Stimulated activated CD8-positive, alpha-beta memory T cell treated with anti-CD3 and anti-CD28 coated beads, Interleukin-4, amount 100 ng/mL, for 1 hour (primary cell): ENCODE measurements around the gene CSPG4.

Experiments used
- DNase-seq, 2 donors: peaks; one replicate each; pipeline ENCODE4 v3.0.0-alpha.2; 2020; ENCODE audit warnings: low read depth in 2 of 2, low spot score in 1 of 2

Gene CSPG4

GRCh38 chr15:75671730-75672602 lies 40.7 kb downstream of the CSPG4 start:
- DNase-seq, result no peak

DNA sequence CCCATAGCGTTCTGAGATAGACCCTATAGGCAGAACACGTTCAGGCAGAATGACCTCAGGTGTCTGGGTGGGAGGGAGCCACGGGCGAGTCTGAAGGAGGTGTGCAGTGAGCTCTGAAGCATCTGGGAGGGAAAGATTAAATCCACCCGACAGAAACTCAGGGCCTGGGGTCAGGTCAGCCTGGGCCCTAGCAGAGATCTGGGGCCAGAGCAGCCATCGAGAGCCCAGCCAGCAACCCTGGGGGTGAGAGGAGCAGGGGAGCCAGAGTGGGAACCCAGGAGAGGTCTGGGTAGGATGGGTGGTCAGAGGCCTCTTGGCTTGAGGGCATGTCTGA lies 42.8 kb downstream of the CSPG4 start:
- DNase-seq, result no peak

- no peak for DNase-seq
These were observed 43.3 kb downstream of the CSPG4 start for GRCh38 chr15:75669191-75669878.

- no peak for DNase-seq
These were observed 45.7 kb downstream of the CSPG4 start for GRCh38 chr15:75666823-75667501.

GRCh38 chr15:75663931-75664421 lies 48.7 kb downstream of the CSPG4 start:
- no peak for DNase-seq

- DNase-seq, result no peak
These were observed 49.7 kb downstream of the CSPG4 start for GRCh38 chr15:75662823-75663519.

DNA sequence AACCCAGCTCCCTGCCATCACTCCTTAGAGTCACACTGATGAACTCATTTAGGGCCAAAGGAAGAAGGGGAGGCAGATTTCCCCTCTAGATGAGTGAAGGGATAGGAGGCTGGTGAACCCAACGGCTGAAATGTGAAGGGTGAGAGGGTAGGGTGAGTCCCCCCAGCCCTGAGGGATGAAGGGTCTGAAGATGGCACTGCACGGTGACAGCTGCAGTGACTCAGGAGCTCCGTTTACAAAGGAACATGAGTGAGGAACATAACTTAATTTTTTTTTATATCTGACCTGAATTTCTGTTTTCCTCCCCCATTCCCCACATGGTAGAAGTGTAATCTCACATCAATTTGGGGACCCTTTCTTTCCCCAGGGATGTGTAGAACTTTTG lies 50.9 kb downstream of the CSPG4 start:
- DNase-seq, result no peak

GRCh38 chr15:75661100-75661755 lies 51.4 kb downstream of the CSPG4 start:
- no peak for DNase-seq

GRCh38 chr15:75659928-75660645 lies 52.6 kb downstream of the CSPG4 start:
- DNase-seq, result no peak

- DNase-seq, result no peak
These were observed 53.4 kb downstream of the CSPG4 start for GRCh38 chr15:75659141-75659771.

- no peak for DNase-seq
These were observed 55.8 kb downstream of the CSPG4 start for GRCh38 chr15:75656813-75657212.

GRCh38 chr15:75656331-75656730 lies 56.3 kb downstream of the CSPG4 start:
- DNase-seq, result no peak

- DNase-seq, result no peak
These were observed 56.7 kb downstream of the CSPG4 start for GRCh38 chr15:75655931-75656330.

GRCh38 chr15:75654201-75654907 lies 58.3 kb downstream of the CSPG4 start:
- DNase-seq, result no peak

DNA sequence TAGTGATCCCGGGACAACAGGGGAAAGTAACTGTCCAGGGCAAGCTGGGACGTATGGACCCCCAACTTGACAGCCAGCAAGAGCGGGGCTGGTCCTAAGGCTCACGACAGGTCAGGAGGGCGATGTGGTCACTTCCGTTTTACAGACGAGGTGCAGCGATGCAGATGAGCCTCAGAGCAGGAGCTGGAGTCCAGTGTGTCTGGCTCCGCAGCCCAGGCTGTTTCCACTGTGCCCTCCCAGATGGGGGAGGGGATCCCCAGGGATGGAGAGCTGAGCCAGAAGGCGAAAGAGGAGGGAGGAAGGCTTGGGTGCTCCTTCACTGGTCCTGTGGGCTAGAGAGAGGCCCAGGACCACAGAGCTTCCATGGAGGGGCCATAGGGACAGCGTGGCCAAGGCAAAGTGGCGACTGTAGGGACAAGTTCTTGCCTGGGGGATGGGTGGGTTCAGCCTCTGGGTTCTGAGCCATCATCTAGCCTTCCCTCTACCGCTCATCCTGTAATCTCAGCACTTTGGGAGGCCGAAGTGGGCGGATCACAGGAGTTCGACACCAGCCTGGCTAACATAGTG lies 59.2 kb downstream of the CSPG4 start:
- no peak for DNase-seq

- DNase-seq, result no peak
These were observed 60.7 kb downstream of the CSPG4 start for GRCh38 chr15:75651810-75652543.

GRCh38 chr15:75650908-75651809 lies 61.5 kb downstream of the CSPG4 start:
- DNase-seq, result no peak
